Erythroblast (primary cell): ENCODE data around the gene OXSR1.

ENCODE experiments used
- GATA1 ChIP-seq: IDR thresholded peaks from 2 replicates; pipeline ENCODE4 v1.6.1; 2011; ENCODE audit warnings: low read depth, mild to moderate bottlenecking, control low read depth, low read length, moderate library complexity
- POLR2A ChIP-seq: IDR thresholded peaks from 2 replicates; pipeline ENCODE4 v1.6.1; 2011; ENCODE audit warnings: mild to moderate bottlenecking, low read length

DNA sequence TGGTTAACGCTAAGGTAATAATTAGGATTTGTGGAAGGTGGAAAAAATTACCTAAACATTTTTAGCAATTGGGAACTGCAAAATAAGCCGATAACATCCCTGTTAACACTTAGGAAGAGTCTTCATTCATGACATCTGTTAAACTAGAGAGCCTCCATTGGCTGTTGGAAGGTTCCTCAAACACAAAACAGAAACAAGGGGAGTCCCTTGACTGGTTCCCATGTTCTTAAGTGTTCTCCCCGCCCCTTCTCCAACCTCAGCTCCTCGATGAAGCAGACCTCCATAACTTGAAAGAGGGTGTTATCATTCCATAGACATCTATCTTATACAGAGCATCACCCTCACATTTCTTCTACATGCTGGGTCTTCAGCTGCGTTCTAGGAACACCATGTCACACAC, 102.8 kb downstream of the OXSR1 start:
- TF ChIP-seq POLR2A, result no peak
- TF ChIP-seq GATA1, result no peak
